ENCODE data around the gene TOX3. TPM values are rescaled to one million over a fixed set of nuclear protein-coding genes. Genes with fewer than 3 reads are reported as not detected.

The TOX3 gene
- total and polyA plus RNA-seq, 2 of the 13 experiments (the other 11 are each of a cell fraction or from before 2014, with no cell fraction given) = 14.5 to 98.6 TPM

DNA sequence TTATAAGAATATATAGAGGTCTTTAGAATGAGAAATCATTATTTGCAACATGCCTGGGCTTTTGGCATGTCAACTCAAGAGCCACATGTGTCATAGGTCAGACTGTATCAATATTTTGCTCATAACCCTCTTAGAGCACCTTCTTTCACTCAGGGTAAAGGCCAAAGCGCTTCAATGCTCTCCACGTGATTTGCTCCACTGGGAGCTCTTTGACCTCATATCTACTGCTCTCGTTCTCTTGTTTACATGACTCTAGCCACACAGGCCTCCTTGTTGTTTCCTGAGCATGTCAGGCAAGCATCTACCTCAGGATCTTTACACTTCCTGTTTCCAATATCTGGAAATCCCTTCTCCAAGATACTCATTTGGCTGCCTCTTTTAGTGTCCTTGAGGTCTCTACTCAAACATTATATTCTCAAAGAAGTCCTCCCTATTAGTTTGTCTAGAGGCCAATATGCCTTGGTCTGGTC is 148.4 kb downstream of the TOX3 start (continued):
- no peak for TF ChIP-seq ZNF383 (CRISPR knock-in tag; IDR thresholded peaks at IDR 0.05; ENCODE audit: borderline replicate concordance)
- no peak for TF ChIP-seq HMGA1 (CRISPR knock-in tag; conservative IDR thresholded peaks at IDR 0.05)
- TF ChIP-seq ZFX (CRISPR knock-in tag; IDR thresholded peaks at IDR 0.05; ENCODE audit: low read depth) = peak; percentile 79
- TF ChIP-seq PBX2 (CRISPR knock-in tag; IDR thresholded peaks at IDR 0.05) = no peak
- TF ChIP-seq TAF15 (IDR thresholded peaks at IDR 0.05; ENCODE audit: low read depth, low read length, poor library complexity, severe bottlenecking) = no peak
- TF ChIP-seq POLR2AphosphoS5 (IDR thresholded peaks at IDR 0.05; ENCODE audit: low read depth, low read length) = no peak
- TF ChIP-seq STAT6 (CRISPR knock-in tag; IDR thresholded peaks at IDR 0.05; ENCODE audit: borderline replicate concordance) = peak; percentile 99
- peak; percentile 87 for TF ChIP-seq ELF1 (CRISPR knock-in tag; IDR thresholded peaks at IDR 0.05)
- no peak for TF ChIP-seq ZNF432 (CRISPR knock-in tag; IDR thresholded peaks at IDR 0.05; ENCODE audit: borderline replicate concordance)
- TF ChIP-seq ZSCAN31 (CRISPR knock-in tag; IDR thresholded peaks at IDR 0.05; ENCODE audit: low read depth) = peak; percentile 72
- TF ChIP-seq ZNF567 (CRISPR knock-in tag; IDR thresholded peaks at IDR 0.05; ENCODE audit: borderline replicate concordance) = 0 out of 2 replicates have a peak, but pooled peaks have one; percentile 84
- TF ChIP-seq TEAD2 (CRISPR knock-in tag; IDR thresholded peaks at IDR 0.05) = no peak
- TF ChIP-seq SMARCE1 (IDR thresholded peaks at IDR 0.05; ENCODE audit: borderline replicate concordance) = no peak
- peak; percentile 74; the same call in 1 of the 2 replicates for TF ChIP-seq TFDP1 (CRISPR knock-in tag; IDR thresholded peaks at IDR 0.05; ENCODE audit: borderline replicate concordance)
- TF ChIP-seq NCOA2 (CRISPR knock-in tag; IDR thresholded peaks at IDR 0.05) = peak; percentile 98
- peak; percentile 93 for TF ChIP-seq HNF1B (CRISPR knock-in tag; IDR thresholded peaks at IDR 0.05)
- peak; percentile 85; the same call in 1 of the 2 replicates for TF ChIP-seq ZNF414 (CRISPR knock-in tag; IDR thresholded peaks at IDR 0.05)
- no peak for TF ChIP-seq JDP2 (CRISPR knock-in tag; IDR thresholded peaks at IDR 0.05; ENCODE audit: borderline replicate concordance)
- TF ChIP-seq, protein P1, sequence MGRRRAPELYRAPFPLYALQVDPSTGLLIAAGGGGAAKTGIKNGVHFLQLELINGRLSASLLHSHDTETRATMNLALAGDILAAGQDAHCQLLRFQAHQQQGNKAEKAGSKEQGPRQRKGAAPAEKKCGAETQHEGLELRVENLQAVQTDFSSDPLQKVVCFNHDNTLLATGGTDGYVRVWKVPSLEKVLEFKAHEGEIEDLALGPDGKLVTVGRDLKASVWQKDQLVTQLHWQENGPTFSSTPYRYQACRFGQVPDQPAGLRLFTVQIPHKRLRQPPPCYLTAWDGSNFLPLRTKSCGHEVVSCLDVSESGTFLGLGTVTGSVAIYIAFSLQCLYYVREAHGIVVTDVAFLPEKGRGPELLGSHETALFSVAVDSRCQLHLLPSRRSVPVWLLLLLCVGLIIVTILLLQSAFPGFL (CRISPR knock-in tag; IDR thresholded peaks at IDR 0.05) = no peak
- TF ChIP-seq MTF1 (CRISPR knock-in tag; IDR thresholded peaks at IDR 0.05) = no peak
- peak; percentile 48; the same call in 1 of the 2 replicates for TF ChIP-seq ZNF547 (CRISPR knock-in tag; IDR thresholded peaks at IDR 0.05)
- peak; percentile 94 for TF ChIP-seq GATA4 (IDR thresholded peaks at IDR 0.05; ENCODE audit: borderline replicate concordance, low read depth)
- TF ChIP-seq MLLT10 (CRISPR knock-in tag; IDR thresholded peaks at IDR 0.05) = no peak
